Neural cell (in vitro differentiated cells): Measurements from ENCODE around the gene ZNF362. TPM values are rescaled to one million over a fixed set of nuclear protein-coding genes. Genes with fewer than 3 reads are reported as not detected.

Experiments
- H2AFZ ChIP-seq: fragments of 200-600, 300-800 bp; sonication (generic), shearing (Covaris generic); 2 replicates; pipeline ENCODE4 v1.6.0; 2014; ENCODE audit warnings: low read depth, mild to moderate bottlenecking, antibody characterized with exemption, low read length, moderate library complexity
- H3F3A ChIP-seq: fragments of 200-600 bp; shearing (Covaris generic); 2 replicates; pipeline ENCODE4 v1.6.1; 2016; ENCODE audit warnings: mild to moderate bottlenecking, moderate library complexity, mixed read lengths, antibody characterized with exemption, low read length; ENCODE audit not compliant: insufficient read depth, poor library complexity, severe bottlenecking
- H3K27ac ChIP-seq: fragments of 200-600, 300-800 bp; sonication (generic), shearing (Covaris generic); 2 replicates; pipeline ENCODE4 v1.5.1; 2014; ENCODE audit warnings: mild to moderate bottlenecking, low read length, moderate library complexity
- H3K27me3 ChIP-seq: fragments of 300-800, 200-600 bp; sonication (generic), shearing (Covaris generic); 2 replicates; pipeline ENCODE4 v1.6.0; 2014; ENCODE audit warnings: mild to moderate bottlenecking, low read depth, low read length, moderate library complexity; ENCODE audit not compliant: insufficient read depth
- H3K36me3 ChIP-seq: fragments of 300-800, 200-600 bp; sonication (generic), shearing (Covaris generic); 2 replicates; pipeline ENCODE4 v1.5.1; 2014; ENCODE audit warnings: mild to moderate bottlenecking, antibody characterized with exemption, low read length, moderate library complexity; ENCODE audit not compliant: insufficient read depth
- H3K4me2 ChIP-seq: fragments of 300-800, 200-600 bp; sonication (generic), shearing (Covaris generic); 2 replicates; pipeline ENCODE4 v1.6.0; 2014; ENCODE audit warnings: mild to moderate bottlenecking, low read length
- H3K4me3 ChIP-seq: fragments of 300-800, 200-600 bp; sonication (generic), shearing (Covaris generic); 2 replicates; pipeline ENCODE4 v1.5.1; 2014; ENCODE audit warnings: mild to moderate bottlenecking, low read length, moderate library complexity
- H3K79me2 ChIP-seq: fragments of 200-600 bp; shearing (Covaris generic); replicated peaks from 2 replicates; pipeline ENCODE4 v1.6.0; 2014; ENCODE audit warnings: mild to moderate bottlenecking, low read length, moderate library complexity; ENCODE audit not compliant: insufficient read depth
- H3K9ac ChIP-seq: fragments of 300-800, 200-600 bp; sonication (generic), shearing (Covaris generic); 2 replicates; pipeline ENCODE4 v1.6.1; 2016; ENCODE audit warnings: mild to moderate bottlenecking, low read length, mixed read lengths
- H3K9me2 ChIP-seq: fragments of 200-600 bp; shearing (Covaris generic); 2 replicates; pipeline ENCODE4 v1.6.1; 2016; ENCODE audit warnings: mild to moderate bottlenecking, low read length, mixed read lengths; ENCODE audit not compliant: insufficient read depth
- H3K9me3 ChIP-seq: fragments of 200-600, 300-800 bp; sonication (generic), shearing (Covaris generic); 2 replicates; pipeline ENCODE4 v1.6.1; 2016; ENCODE audit warnings: mild to moderate bottlenecking, mixed run types, low read length, moderate library complexity, mixed read lengths
- H4K20me1 ChIP-seq: fragments of 200-600 bp; shearing (Covaris generic); 2 replicates; pipeline ENCODE4 v1.6.1; 2016; ENCODE audit warnings: mild to moderate bottlenecking, mixed run types; ENCODE audit not compliant: insufficient read depth
- EP300 ChIP-seq: fragments of 450-650 bp; conservative IDR thresholded peaks from 2 replicates; pipeline ENCODE4 v1.6.1; 2014; ENCODE audit warnings: antibody characterized with exemption, mild to moderate bottlenecking, moderate library complexity; ENCODE audit not compliant: poor library complexity, severe bottlenecking
- EZH2 ChIP-seq: fragments of 200-600, 300-800 bp; shearing (Covaris generic), sonication (generic); IDR thresholded peaks from 2 replicates; pipeline ENCODE4 v1.6.1; 2014; ENCODE audit warnings: antibody characterized with exemption, low read length, borderline replicate concordance, mild to moderate bottlenecking; ENCODE audit not compliant: insufficient read depth, poor library complexity, severe bottlenecking
- MXI1 ChIP-seq: fragments of 450-650 bp; conservative IDR thresholded peaks from 2 replicates; pipeline ENCODE4 v1.6.1; 2014; ENCODE audit warnings: antibody characterized with exemption, mild to moderate bottlenecking; ENCODE audit not compliant: poor library complexity, severe bottlenecking
- POLR2AphosphoS5 ChIP-seq: IDR thresholded peaks from 2 replicates; pipeline ENCODE4 v1.6.1; 2012
- TAF1 ChIP-seq: IDR thresholded peaks from 2 replicates; pipeline ENCODE4 v1.6.1; 2012; ENCODE audit warnings: low read depth
- polyA plus RNA-seq: library from polyadenylated mRNA; depleted of rRNA; stranded (reverse); fragments of >200 nt; gene quantifications from 2 replicates; pipeline ENCODE4 v1.2.3, GENCODE V29; 2014
- TF ChIP-seq, protein P1 (sequence below): IDR thresholded peaks from 2 replicates; pipeline ENCODE4 v1.6.1; 2012; ENCODE audit warnings: borderline replicate concordance
- TF ChIP-seq, protein P2 (sequence below): fragments of 450-650 bp; IDR thresholded peaks from 2 replicates; pipeline ENCODE4 v1.5.1; 2014; ENCODE audit warnings: antibody characterized with exemption, mild to moderate bottlenecking, moderate library complexity; ENCODE audit not compliant: poor library complexity, severe bottlenecking

Gene ZNF362
- polyA plus RNA-seq, 1 donor from 2014 or later = 17.6 TPM

DNA sequence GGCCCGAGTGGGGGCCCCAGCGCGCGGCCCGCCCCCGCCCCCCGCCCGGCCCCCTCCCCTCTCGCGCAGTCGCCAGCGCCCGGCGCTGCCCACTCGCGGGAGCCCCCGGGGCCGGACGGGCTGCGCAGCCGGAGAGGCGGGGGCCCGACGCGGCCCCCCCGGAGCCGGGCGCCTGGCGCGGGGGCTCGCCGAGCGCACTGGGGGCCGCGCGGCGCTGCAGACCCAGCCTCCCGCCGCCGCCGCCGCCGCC lies 146 bp upstream of the ZNF362 start:
- H3K27ac ChIP-seq = no peak overlapping the region
- H2AFZ ChIP-seq = no peak overlapping the region
- peak overlapping the region; percentile 48 for H3K9ac ChIP-seq
- no peaks in the 10 kb centered on the region for H3K9me2 ChIP-seq
- TF ChIP-seq, protein P1, sequence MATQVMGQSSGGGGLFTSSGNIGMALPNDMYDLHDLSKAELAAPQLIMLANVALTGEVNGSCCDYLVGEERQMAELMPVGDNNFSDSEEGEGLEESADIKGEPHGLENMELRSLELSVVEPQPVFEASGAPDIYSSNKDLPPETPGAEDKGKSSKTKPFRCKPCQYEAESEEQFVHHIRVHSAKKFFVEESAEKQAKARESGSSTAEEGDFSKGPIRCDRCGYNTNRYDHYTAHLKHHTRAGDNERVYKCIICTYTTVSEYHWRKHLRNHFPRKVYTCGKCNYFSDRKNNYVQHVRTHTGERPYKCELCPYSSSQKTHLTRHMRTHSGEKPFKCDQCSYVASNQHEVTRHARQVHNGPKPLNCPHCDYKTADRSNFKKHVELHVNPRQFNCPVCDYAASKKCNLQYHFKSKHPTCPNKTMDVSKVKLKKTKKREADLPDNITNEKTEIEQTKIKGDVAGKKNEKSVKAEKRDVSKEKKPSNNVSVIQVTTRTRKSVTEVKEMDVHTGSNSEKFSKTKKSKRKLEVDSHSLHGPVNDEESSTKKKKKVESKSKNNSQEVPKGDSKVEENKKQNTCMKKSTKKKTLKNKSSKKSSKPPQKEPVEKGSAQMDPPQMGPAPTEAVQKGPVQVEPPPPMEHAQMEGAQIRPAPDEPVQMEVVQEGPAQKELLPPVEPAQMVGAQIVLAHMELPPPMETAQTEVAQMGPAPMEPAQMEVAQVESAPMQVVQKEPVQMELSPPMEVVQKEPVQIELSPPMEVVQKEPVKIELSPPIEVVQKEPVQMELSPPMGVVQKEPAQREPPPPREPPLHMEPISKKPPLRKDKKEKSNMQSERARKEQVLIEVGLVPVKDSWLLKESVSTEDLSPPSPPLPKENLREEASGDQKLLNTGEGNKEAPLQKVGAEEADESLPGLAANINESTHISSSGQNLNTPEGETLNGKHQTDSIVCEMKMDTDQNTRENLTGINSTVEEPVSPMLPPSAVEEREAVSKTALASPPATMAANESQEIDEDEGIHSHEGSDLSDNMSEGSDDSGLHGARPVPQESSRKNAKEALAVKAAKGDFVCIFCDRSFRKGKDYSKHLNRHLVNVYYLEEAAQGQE = no peak
- TF ChIP-seq EP300 (no peak), MXI1 (no peak), EZH2 (no peak), POLR2AphosphoS5 (no peak)
- TF ChIP-seq, protein P2, sequence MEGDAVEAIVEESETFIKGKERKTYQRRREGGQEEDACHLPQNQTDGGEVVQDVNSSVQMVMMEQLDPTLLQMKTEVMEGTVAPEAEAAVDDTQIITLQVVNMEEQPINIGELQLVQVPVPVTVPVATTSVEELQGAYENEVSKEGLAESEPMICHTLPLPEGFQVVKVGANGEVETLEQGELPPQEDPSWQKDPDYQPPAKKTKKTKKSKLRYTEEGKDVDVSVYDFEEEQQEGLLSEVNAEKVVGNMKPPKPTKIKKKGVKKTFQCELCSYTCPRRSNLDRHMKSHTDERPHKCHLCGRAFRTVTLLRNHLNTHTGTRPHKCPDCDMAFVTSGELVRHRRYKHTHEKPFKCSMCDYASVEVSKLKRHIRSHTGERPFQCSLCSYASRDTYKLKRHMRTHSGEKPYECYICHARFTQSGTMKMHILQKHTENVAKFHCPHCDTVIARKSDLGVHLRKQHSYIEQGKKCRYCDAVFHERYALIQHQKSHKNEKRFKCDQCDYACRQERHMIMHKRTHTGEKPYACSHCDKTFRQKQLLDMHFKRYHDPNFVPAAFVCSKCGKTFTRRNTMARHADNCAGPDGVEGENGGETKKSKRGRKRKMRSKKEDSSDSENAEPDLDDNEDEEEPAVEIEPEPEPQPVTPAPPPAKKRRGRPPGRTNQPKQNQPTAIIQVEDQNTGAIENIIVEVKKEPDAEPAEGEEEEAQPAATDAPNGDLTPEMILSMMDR = no peak
- no peaks in the 10 kb centered on the region for H3K36me3 ChIP-seq
- no peak overlapping the region for H3K4me2 ChIP-seq
- H3K79me2 ChIP-seq = peaks cover 43% of the 10 kb centered on the region
- H3K9me3 ChIP-seq = no peaks in the 10 kb centered on the region
- H3F3A ChIP-seq = no peaks in the 10 kb centered on the region
- no peaks in the 10 kb centered on the region for H3K27me3 ChIP-seq
- no peak overlapping the region for H3K4me3 ChIP-seq
- no peaks in the 10 kb centered on the region for H4K20me1 ChIP-seq

DNA sequence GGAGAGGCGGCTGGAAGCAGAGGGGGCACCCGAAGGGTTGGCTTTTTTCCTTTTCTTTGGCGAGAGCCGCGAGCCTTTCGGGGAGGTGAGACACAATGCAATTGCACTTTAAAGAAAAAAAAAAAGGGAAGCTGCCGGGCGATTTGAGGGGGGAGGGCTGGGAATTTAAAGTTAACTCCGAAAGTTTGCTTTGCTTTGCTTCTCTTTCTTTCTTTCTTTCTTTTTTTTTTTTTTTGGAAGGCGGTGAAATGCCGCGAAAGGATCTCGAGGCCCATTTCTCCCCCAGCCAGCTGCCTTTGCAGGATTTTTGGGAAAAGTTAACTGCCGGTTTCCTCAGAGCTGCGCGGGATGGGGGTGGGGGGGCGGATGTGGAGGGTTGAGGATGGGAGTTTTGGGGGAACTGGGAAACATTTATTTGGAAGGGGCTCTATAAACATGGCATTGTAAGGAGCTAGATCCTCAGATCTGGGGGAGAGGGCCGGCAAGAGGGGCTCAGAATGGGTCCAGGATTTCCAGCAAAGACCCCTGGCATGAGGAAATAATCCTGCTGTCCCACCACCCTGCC lies 997 bp downstream of the ZNF362 start:
- Histone ChIP-seq H3K4me3 (peak overlapping the region; percentile 84), H3K9ac (peak overlapping the region; percentile 92), H3K9me3 (no peaks in the 10 kb centered on the region), H3K36me3 (no peaks in the 10 kb centered on the region), H3K27ac (peak overlapping the region; percentile 93), H3K79me2 (peaks cover 51% of the 10 kb centered on the region), H3K9me2 (no peaks in the 10 kb centered on the region), H4K20me1 (peaks cover 5% of the 10 kb centered on the region), H3F3A (no peaks in the 10 kb centered on the region), H3K4me2 (peak overlapping the region; percentile 92), H2AFZ (peak overlapping the region; percentile 60), H3K27me3 (no peaks in the 10 kb centered on the region)
- TF ChIP-seq TAF1 = peak; percentile 39
- TF ChIP-seq EZH2 = no peak
